ENCODE measurements around the gene IL6R. TPM values are rescaled to one million over a fixed set of nuclear protein-coding genes. Genes with fewer than 3 reads are reported as not detected.

IL6R gene
- polyA plus RNA-seq, 1 experiment, result 6.8 TPM

- H3K4me3 ChIP-seq (ENCODE audit: low read depth, low read length), result no peak overlapping the region
- H3K27me3 ChIP-seq (ENCODE audit: control insufficient read depth, insufficient read depth, low read length), result peaks cover 30% of the 10 kb centered on the region
- ChIA-PET CTCF (interaction anchor here (0.6 to 2.9 kb wide), 4 partner anchors 10 to 36 kb away, joined by 3 to 14 read pairs (median 4); no protein-coding TSS in a partner anchor), POLR2A (no interaction called here)
- no peaks in the 10 kb centered on the region for H3K36me3 ChIP-seq (ENCODE audit: control insufficient read depth, insufficient read depth, low read length)
- TF ChIP-seq CTCF (IDR thresholded peaks at IDR 0.05; ENCODE audit: insufficient read depth, low read depth, low read length), result no peak
- DNase-seq (ENCODE audit: low read depth), result no peak
Observed at GRCh38 chr1:154490317-154490716, 85.2 kb downstream of the IL6R start.

- no peak for TF ChIP-seq CTCF (IDR thresholded peaks at IDR 0.05; ENCODE audit: insufficient read depth, low read depth, low read length)
- ChIA-PET POLR2A (no interaction called here), CTCF (interaction anchor here (1.1 to 1.4 kb wide), 3 partner anchors 11 to 54 kb away, joined by 3 to 5 read pairs (median 4); no protein-coding TSS in a partner anchor)
- no peak overlapping the region for H3K4me3 ChIP-seq (ENCODE audit: low read depth, low read length)
- peaks cover 31% of the 10 kb centered on the region for H3K27me3 ChIP-seq (ENCODE audit: control insufficient read depth, insufficient read depth, low read length)
- no peaks in the 10 kb centered on the region for H3K36me3 ChIP-seq (ENCODE audit: control insufficient read depth, insufficient read depth, low read length)
- DNase-seq (ENCODE audit: low read depth), result no peak
Observed at GRCh38 chr1:154492115-154492514, 87.0 kb downstream of the IL6R start.

GRCh38 chr1:154493276-154493675, 88.1 kb downstream of the IL6R start:
- ChIA-PET CTCF (interaction anchor here (0.9 to 1.4 kb wide), 2 partner anchors 14 to 55 kb away, joined by 3 read pairs; no protein-coding TSS in a partner anchor), POLR2A (no interaction called here)
- Histone ChIP-seq H3K36me3 (ENCODE audit: control insufficient read depth, insufficient read depth, low read length) (no peaks in the 10 kb centered on the region), H3K27me3 (ENCODE audit: control insufficient read depth, insufficient read depth, low read length) (peaks cover 31% of the 10 kb centered on the region), H3K4me3 (ENCODE audit: low read depth, low read length) (no peak overlapping the region)
- no peak for TF ChIP-seq CTCF (IDR thresholded peaks at IDR 0.05; ENCODE audit: insufficient read depth, low read depth, low read length)
- no peak for DNase-seq (ENCODE audit: low read depth)

GRCh38 chr1:154495496-154496273, 90.5 kb downstream of the IL6R start:
- no peak for DNase-seq (ENCODE audit: low read depth)
- H3K4me3 ChIP-seq (ENCODE audit: low read depth, low read length), result no peak overlapping the region
- H3K27me3 ChIP-seq (ENCODE audit: control insufficient read depth, insufficient read depth, low read length), result peaks cover 42% of the 10 kb centered on the region
- ChIA-PET CTCF (interaction anchor here (0.8 to 0.9 kb wide), 2 partner anchors 13 to 16 kb away, joined by 3 read pairs; no protein-coding TSS in a partner anchor), POLR2A (no interaction called here)
- no peak for TF ChIP-seq CTCF (IDR thresholded peaks at IDR 0.05; ENCODE audit: insufficient read depth, low read depth, low read length)
- no peaks in the 10 kb centered on the region for H3K36me3 ChIP-seq (ENCODE audit: control insufficient read depth, insufficient read depth, low read length)

DNA sequence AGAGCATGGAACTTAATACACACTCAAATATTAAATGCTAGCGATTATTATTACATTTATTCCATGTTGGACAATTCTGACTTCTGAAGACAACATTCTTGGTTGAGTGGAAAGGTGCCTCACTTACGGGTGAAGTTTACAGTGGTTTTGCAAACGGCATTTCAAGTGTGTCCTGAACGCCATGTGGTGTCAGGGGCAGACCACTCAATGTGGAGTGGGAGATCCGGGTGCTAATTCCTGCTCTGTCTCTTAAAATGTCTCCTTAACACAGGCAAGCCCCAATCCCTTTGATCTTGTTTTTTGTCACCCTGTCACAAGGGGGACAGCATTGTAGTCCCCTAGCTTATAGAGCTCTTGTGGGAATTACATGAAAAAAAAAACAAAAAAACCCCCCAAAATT, 91.2 kb downstream of the IL6R start:
- POLR2A ChIA-PET, result no interaction called here
- CTCF ChIA-PET, result interaction anchor here (1.1 kb wide), 1 partner anchor 263 kb away, joined by 3 read pairs; no protein-coding TSS in a partner anchor
- no peak for TF ChIP-seq CTCF (IDR thresholded peaks at IDR 0.05; ENCODE audit: insufficient read depth, low read depth, low read length)

More for the DNA sequence above, 91.2 kb downstream of the IL6R start:
- Histone ChIP-seq H3K27me3 (ENCODE audit: control insufficient read depth, insufficient read depth, low read length) (peaks cover 40% of the 10 kb centered on the region), H3K36me3 (ENCODE audit: control insufficient read depth, insufficient read depth, low read length) (no peaks in the 10 kb centered on the region), H3K4me3 (ENCODE audit: low read depth, low read length) (no peak overlapping the region)
- DNase-seq (ENCODE audit: low read depth), result no peak

Data from BJ (cell line).